ENCODE measurements around the gene IGFL2. TPM values are rescaled to one million over a fixed set of nuclear protein-coding genes. Genes with fewer than 3 reads are reported as not detected.

Gene IGFL2
- total and polyA plus RNA-seq, 9 of the 15 experiments (the other 6 are each of a cell fraction or from before 2014, with no cell fraction given): 0.42 to 1.7 (median 0.75) TPM; not detected in 2

GRCh38 chr19:46202872-46203860 is 55.1 kb downstream of the IGFL2 start (continued):
- TF ChIP-seq ZNF395 (CRISPR knock-in tag; IDR thresholded peaks at IDR 0.05): peak; percentile 92
- TF ChIP-seq ZBTB17 (CRISPR knock-in tag; IDR thresholded peaks at IDR 0.05): peak; percentile 94
- TF ChIP-seq ARID3B (CRISPR knock-in tag; IDR thresholded peaks at IDR 0.05; ENCODE audit: borderline replicate concordance): peak; percentile 98; the same call in 1 of the 2 replicates
- TF ChIP-seq MYNN (IDR thresholded peaks at IDR 0.05): no peak
- TF ChIP-seq MYNN (CRISPR knock-in tag; IDR thresholded peaks at IDR 0.05): no peak
- no peak for TF ChIP-seq ZNF274 (IDR thresholded peaks at IDR 0.05; ENCODE audit: borderline replicate concordance, low read depth, low read length)
- no peak for TF ChIP-seq CC2D1A (IDR thresholded peaks at IDR 0.05)
- TF ChIP-seq SAP30 (IDR thresholded peaks at IDR 0.05; ENCODE audit: borderline replicate concordance, insufficient read depth, low read depth, low read length, poor library complexity, severe bottlenecking): no peak
- 0 out of 2 replicates have a peak, but pooled peaks have one; percentile 16 for TF ChIP-seq ZNF431 (CRISPR knock-in tag; IDR thresholded peaks at IDR 0.05)
- no peak for TF ChIP-seq HNRNPK (IDR thresholded peaks at IDR 0.05; ENCODE audit: low read depth, low read length, poor library complexity, severe bottlenecking)
- TF ChIP-seq ZNF197 (CRISPR knock-in tag; IDR thresholded peaks at IDR 0.05; ENCODE audit: low read depth): peak; percentile 86
- no peak for TF ChIP-seq ZBTB1 (CRISPR knock-in tag; IDR thresholded peaks at IDR 0.05; ENCODE audit: borderline replicate concordance, low read depth)
- no peak for TF ChIP-seq RBFOX2 (IDR thresholded peaks at IDR 0.05; ENCODE audit: low read depth, low read length)
- peak; percentile 93 for TF ChIP-seq SOX6 (IDR thresholded peaks at IDR 0.05)
- no peak for TF ChIP-seq HLTF (IDR thresholded peaks at IDR 0.05)
- peak; percentile 97 for TF ChIP-seq HIVEP1 (CRISPR knock-in tag; IDR thresholded peaks at IDR 0.05)
- peak; percentile 78 for TF ChIP-seq NCOR1 (IDR thresholded peaks at IDR 0.05)
- TF ChIP-seq PTBP1 (IDR thresholded peaks at IDR 0.05; ENCODE audit: low read depth, low read length): no peak
- TF ChIP-seq CUX1 (CRISPR knock-in tag; IDR thresholded peaks at IDR 0.05): peak; percentile 64; the same call in 1 of the 2 replicates
- peak; percentile 76 for TF ChIP-seq EP300 (IDR thresholded peaks at IDR 0.05; ENCODE audit: low read length)

All from K562 (cell line).